Activated naive CD8-positive, alpha-beta T cell treated with anti-CD3 and anti-CD28 coated beads for 36 hours (primary cell): Measurements from ENCODE around the gene ATP5MG. TPM values are rescaled to one million over a fixed set of nuclear protein-coding genes. Genes with fewer than 3 reads are reported as not detected.
A peak's percentile ranks its signal among the peaks of the same experiment; 100 is the strongest.
"Not testable (repeated sequence)": the region's sequence is repeated elsewhere in the genome, so short reads cannot be mapped to it uniquely, and the experiment has no call there.

Source experiments
- DNase-seq: peaks from one replicate; pipeline ENCODE4 v3.0.0; 2021
- H3K27ac Mint-ChIP-seq: one replicate; pipeline ENCODE4 v1.8.0; 2022; ENCODE audit warnings: mild to moderate bottlenecking, moderate library complexity, mixed read lengths
- H3K27me3 Mint-ChIP-seq: one replicate; pipeline ENCODE4 v1.8.0; 2022; ENCODE audit warnings: mild to moderate bottlenecking, mixed read lengths
- H3K36me3 Mint-ChIP-seq: one replicate; pipeline ENCODE4 v1.8.0; 2021; ENCODE audit warnings: mild to moderate bottlenecking, mixed read lengths
- H3K4me1 Mint-ChIP-seq: one replicate; pipeline ENCODE4 v1.8.0; 2021; ENCODE audit warnings: mixed read lengths
- H3K4me3 Mint-ChIP-seq: one replicate; pipeline ENCODE4 v1.8.0; 2022; ENCODE audit warnings: mild to moderate bottlenecking, moderate library complexity, mixed read lengths
- H3K9me3 Mint-ChIP-seq: one replicate; pipeline ENCODE4 v1.8.0; 2022; ENCODE audit warnings: mixed read lengths
- total RNA-seq, 2 experiments: library from RNA; stranded (reverse); gene quantifications; one replicate each; pipeline ENCODE4 v1.2.3, GENCODE V29; 2021

The ATP5MG gene
- total RNA-seq, 2 experiments from 2014 or later: 246 to 264 TPM

- DNase-seq: no peak
- Mint-ChIP-seq H3K27ac (peak overlapping the region; percentile 73), H3K9me3 (no peaks in the 10 kb centered on the region), H3K4me1 (peaks cover 28% of the 10 kb centered on the region), H3K4me3 (no peak overlapping the region), H3K36me3 (peaks cover 28% of the 10 kb centered on the region), H3K27me3 (no peaks in the 10 kb centered on the region)
Observed at GRCh38 chr11:118396097-118396501, 5.3 kb upstream of the ATP5MG start.

DNA sequence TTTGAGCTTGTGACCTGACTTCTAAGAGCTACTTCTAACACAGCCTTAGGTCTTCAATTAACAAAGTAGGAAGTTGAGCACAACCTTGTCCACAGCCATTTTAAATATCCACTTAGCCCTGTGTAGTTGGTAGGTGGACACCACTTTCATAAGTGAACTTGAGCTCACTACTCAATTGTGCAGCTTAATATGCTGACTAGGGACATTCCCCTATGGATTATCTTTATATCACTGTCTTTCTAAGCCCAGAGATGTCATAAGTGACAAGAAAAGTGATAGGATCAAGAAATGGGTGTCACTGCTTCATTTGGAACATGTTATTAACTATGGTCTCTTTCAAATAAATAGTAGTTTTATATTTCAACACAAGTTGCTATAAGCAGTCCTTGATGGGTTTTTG, 4.0 kb upstream of the ATP5MG start:
- H3K4me1 Mint-ChIP-seq: peaks cover 28% of the 10 kb centered on the region

GRCh38 chr11:118398791-118399559, 2.4 kb upstream of the ATP5MG start:
- Mint-ChIP-seq H3K27me3 (no peaks in the 10 kb centered on the region), H3K27ac (peak overlapping the region; percentile 99), H3K36me3 (peaks cover 36% of the 10 kb centered on the region), H3K9me3 (no peaks in the 10 kb centered on the region), H3K4me3 (peak overlapping the region; percentile 92), H3K4me1 (peaks cover 35% of the 10 kb centered on the region)
- DNase-seq: peak; percentile 33

More for the DNA sequence above, 4.0 kb upstream of the ATP5MG start:
- Mint-ChIP-seq H3K27me3 (no peaks in the 10 kb centered on the region), H3K36me3 (peaks cover 30% of the 10 kb centered on the region), H3K9me3 (no peaks in the 10 kb centered on the region), H3K4me3 (no peak overlapping the region), H3K27ac (peak overlapping the region; percentile 99)
- DNase-seq: no peak

DNA sequence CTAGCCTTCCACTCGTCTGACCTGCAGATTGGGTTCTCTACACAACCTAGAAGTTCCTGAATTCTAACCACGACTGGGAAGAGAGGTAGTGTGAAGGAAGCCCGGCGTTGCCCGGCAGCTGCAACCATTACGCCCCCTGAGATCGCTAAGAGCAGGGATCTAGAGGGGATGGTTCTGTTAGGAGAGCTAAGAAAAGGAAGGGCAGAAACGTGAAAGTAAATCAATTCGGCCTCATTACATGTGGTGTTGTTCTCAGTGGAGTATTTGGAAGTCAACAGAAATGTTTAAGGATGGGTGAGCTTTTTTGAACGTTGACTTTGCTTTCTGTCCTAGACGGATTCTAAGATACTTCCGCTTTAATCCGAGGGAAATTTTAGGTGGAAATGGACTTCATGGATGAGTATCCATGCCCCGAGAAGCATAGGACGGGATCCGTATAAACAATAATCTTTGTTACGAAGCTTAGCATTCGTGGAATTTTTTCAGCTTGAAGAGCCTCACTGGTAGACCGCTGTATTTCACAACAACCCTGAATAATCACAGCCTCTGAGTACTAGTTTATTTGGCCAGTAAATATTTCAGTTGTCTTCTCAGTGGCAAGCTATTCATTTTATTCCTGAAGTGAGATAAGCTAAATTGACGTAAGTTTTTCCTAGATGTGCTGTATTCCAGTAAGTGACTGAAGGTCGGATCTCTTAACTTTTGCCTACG, 629 bp downstream of the ATP5MG start:
- Mint-ChIP-seq H3K27ac (peak overlapping the region; percentile 99), H3K4me1 (peaks cover 46% of the 10 kb centered on the region), H3K9me3 (no peaks in the 10 kb centered on the region)

DNA sequence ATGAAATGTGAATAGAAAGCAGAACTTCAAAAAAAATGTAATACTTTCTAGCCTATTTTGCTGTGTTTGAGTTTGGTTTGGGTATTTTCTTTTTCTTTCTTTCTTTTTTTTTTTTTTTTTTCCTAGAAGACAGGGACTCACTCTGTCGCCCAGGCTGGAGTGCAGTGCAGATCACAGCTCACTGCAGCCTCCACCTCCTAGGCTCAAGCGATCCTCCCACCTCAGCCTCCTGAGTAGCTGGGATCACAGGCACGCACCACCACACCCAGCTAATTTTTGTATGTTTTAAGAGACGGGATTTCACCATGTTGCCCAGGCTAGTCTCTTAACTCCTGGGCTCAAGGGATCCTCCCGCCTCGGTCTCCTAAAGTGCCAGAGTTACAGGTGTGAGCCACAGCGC, 1.2 kb downstream of the ATP5MG start:
- peaks cover 43% of the 10 kb centered on the region for H3K36me3 Mint-ChIP-seq
- not testable (repeated sequence) for H3K9me3 Mint-ChIP-seq, H3K27me3 Mint-ChIP-seq, DNase-seq
- H3K4me1 Mint-ChIP-seq: peaks cover 44% of the 10 kb centered on the region
- peak overlapping the region; percentile 99 for H3K27ac Mint-ChIP-seq
- H3K4me3 Mint-ChIP-seq: peak overlapping the region; percentile 92

More for the DNA sequence above, 629 bp downstream of the ATP5MG start:
- Mint-ChIP-seq H3K36me3 (peaks cover 43% of the 10 kb centered on the region), H3K27me3 (no peaks in the 10 kb centered on the region), H3K4me3 (peak overlapping the region; percentile 92)
- no peak for DNase-seq

GRCh38 chr11:118406599-118407166, 5.3 kb downstream of the ATP5MG start:
- H3K27me3 Mint-ChIP-seq: no peaks in the 10 kb centered on the region
- H3K4me3 Mint-ChIP-seq: no peak overlapping the region
- no peak overlapping the region for H3K27ac Mint-ChIP-seq
- peaks cover 32% of the 10 kb centered on the region for H3K4me1 Mint-ChIP-seq
- DNase-seq: no peak
- H3K9me3 Mint-ChIP-seq: no peaks in the 10 kb centered on the region
- peaks cover 37% of the 10 kb centered on the region for H3K36me3 Mint-ChIP-seq

GRCh38 chr11:118410055-118410745, 8.8 kb downstream of the ATP5MG start:
- Mint-ChIP-seq H3K27me3 (no peaks in the 10 kb centered on the region), H3K9me3 (no peaks in the 10 kb centered on the region), H3K27ac (no peak overlapping the region), H3K4me3 (no peak overlapping the region), H3K4me1 (peaks cover 17% of the 10 kb centered on the region), H3K36me3 (peaks cover 21% of the 10 kb centered on the region)
- no peak for DNase-seq

- Mint-ChIP-seq H3K4me3 (no peak overlapping the region), H3K9me3 (no peaks in the 10 kb centered on the region), H3K36me3 (peaks cover 17% of the 10 kb centered on the region), H3K4me1 (peaks cover 11% of the 10 kb centered on the region), H3K27ac (peak overlapping the region; percentile 9), H3K27me3 (no peaks in the 10 kb centered on the region)
- DNase-seq: no peak
Observed at GRCh38 chr11:118411530-118411929, 10.1 kb downstream of the ATP5MG start.

DNA sequence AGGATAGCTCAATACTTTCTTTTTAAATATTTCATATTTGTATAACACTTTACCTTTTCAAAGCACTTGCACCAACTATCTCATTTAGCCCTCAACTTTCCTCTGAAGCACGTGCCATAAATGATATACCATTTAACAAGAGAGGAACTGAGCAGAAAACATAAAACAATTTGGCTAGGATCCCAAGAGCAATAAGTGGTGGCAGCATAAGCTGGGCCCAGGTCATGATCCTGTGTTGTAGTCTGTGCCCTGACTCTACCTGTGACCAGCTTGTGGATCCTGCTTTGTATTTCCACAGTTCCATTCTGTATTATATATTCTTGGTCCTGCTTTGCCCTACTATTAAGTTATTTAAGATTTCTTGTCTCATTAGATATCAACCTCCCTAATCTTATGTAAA, 11.5 kb downstream of the ATP5MG start:
- no peak for DNase-seq
- Mint-ChIP-seq H3K27me3 (no peaks in the 10 kb centered on the region), H3K4me3 (no peak overlapping the region), H3K36me3 (peaks cover 8% of the 10 kb centered on the region), H3K27ac (no peak overlapping the region), H3K4me1 (peaks cover 10% of the 10 kb centered on the region), H3K9me3 (no peaks in the 10 kb centered on the region)

DNA sequence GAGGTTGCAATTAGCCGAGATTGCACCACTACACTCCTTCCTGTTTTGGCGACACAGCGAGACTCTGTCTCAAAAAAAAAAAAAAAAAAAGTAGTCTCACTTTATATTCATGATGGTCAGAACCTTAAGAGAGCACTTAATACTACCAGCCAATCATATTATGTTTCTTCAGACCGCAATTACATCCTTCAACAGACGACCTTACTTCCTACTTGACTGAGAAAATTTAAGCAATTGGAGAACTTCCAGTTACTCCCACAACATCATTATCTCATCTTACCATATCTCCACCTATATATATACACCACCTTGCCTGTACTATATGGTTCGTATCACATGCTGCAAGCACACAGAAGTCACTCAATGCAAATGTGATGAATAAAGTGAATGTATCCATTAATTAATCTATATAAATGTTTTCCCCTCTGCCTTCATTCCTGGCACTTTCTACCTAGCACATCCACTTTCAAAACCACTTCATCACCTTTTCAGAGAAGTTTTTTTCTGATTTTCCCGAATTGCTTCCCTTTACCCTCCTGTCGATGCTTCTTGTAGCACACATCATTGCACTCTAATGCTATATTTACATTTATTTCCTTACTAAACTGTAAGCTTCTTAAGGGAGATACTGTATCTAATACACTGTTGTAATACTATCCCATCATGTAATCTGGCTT, 13.8 kb downstream of the ATP5MG start:
- Mint-ChIP-seq H3K4me1 (peaks cover 2% of the 10 kb centered on the region), H3K4me3 (no peak overlapping the region), H3K36me3 (no peaks in the 10 kb centered on the region), H3K27ac (no peak overlapping the region), H3K27me3 (no peaks in the 10 kb centered on the region), H3K9me3 (no peaks in the 10 kb centered on the region)
- DNase-seq: no peak

DNA sequence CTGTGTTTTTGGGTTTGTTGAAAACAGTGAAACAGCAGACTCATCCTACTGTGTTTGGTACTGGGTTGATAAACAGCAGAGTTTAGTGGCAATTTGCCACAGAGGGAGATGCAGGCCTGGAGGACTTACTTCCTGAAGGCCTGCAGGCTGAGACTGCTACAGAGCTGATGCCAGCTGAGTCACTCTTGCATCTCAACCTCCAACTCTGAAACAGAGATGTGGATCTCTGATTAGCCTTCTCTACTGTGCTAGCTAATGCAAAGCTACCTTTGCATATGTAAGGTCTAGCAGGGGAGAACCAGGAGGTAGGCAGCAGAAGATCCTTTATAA, 14.3 kb downstream of the ATP5MG start:
- no peaks in the 10 kb centered on the region for H3K27me3 Mint-ChIP-seq
- no peaks in the 10 kb centered on the region for H3K4me1 Mint-ChIP-seq
- no peaks in the 10 kb centered on the region for H3K36me3 Mint-ChIP-seq
- no peaks in the 10 kb centered on the region for H3K9me3 Mint-ChIP-seq
- no peak overlapping the region for H3K27ac Mint-ChIP-seq
- no peak for DNase-seq
- no peak overlapping the region for H3K4me3 Mint-ChIP-seq

DNA sequence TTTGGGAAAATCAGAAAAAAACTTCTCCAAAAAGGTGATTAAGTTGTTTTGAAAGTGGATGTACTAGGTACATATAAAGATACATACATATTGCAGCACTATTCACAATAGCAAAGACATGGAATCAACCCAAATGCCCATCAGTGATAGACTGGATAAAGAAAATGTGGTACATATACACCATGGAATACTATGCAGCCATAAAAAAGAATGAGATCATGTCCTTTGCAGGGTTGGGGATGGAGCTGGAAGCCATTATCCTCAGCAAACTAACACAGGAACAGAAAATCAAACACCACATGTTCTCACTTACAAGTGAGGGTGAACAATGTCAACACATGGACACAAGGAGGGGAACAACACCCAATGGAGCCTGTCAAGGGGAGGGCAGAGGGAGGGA, 15.5 kb downstream of the ATP5MG start:
- not testable (repeated sequence) for H3K4me3 Mint-ChIP-seq, H3K27ac Mint-ChIP-seq, H3K36me3 Mint-ChIP-seq, H3K27me3 Mint-ChIP-seq, H3K4me1 Mint-ChIP-seq, DNase-seq, H3K9me3 Mint-ChIP-seq

- Mint-ChIP-seq H3K9me3 (no peaks in the 10 kb centered on the region), H3K4me3 (no peak overlapping the region), H3K36me3 (no peaks in the 10 kb centered on the region), H3K4me1 (no peaks in the 10 kb centered on the region), H3K27ac (no peak overlapping the region), H3K27me3 (no peaks in the 10 kb centered on the region)
- no peak for DNase-seq
Observed at GRCh38 chr11:118417801-118418200, 16.4 kb downstream of the ATP5MG start.

DNA sequence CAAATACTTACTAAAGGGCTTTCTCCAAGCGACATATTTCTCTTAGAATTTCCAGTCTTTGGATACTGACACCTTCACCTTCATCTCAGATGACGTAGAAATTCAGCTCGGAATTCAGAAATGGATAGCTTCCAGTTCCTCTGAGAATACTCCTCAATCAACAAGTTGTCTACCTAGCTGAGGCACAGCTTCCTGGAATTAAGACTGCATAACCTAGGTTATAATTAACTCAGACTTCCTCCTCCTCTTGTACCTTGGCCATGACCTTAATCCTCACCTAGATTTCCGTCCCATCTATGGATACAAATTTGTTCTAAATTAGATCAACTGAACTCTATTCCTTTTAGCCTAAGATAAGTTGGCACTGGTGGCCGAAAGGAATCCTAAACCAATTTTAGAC, 17.4 kb downstream of the ATP5MG start:
- no peaks in the 10 kb centered on the region for H3K4me1 Mint-ChIP-seq
- no peak for DNase-seq
- H3K27ac Mint-ChIP-seq: no peak overlapping the region
- no peak overlapping the region for H3K4me3 Mint-ChIP-seq
- H3K27me3 Mint-ChIP-seq: no peaks in the 10 kb centered on the region
- H3K9me3 Mint-ChIP-seq: no peaks in the 10 kb centered on the region
- H3K36me3 Mint-ChIP-seq: no peaks in the 10 kb centered on the region

GRCh38 chr11:118427707-118428106, 26.3 kb downstream of the ATP5MG start:
- Mint-ChIP-seq H3K36me3 (no peaks in the 10 kb centered on the region), H3K27ac (no peak overlapping the region), H3K4me3 (no peak overlapping the region), H3K27me3 (no peaks in the 10 kb centered on the region), H3K9me3 (no peaks in the 10 kb centered on the region), H3K4me1 (peaks cover 2% of the 10 kb centered on the region)
- DNase-seq: no peak
